SK-N-SH treated with all-trans-retinoic acid at 6 μM for 48 hours (cell line): ENCODE data around the gene FOXD3.

ENCODE experiments used
- ATAC-seq: fragments of 200-7000 bp; cut with Tn5 transposase; 3 replicates; pipeline ENCODE4 v1.9.1; 2020; ENCODE audit warnings: mild to moderate bottlenecking, moderate library complexity
- ARNTL ChIP-seq: fragments of 450-650 bp; formaldehyde crosslinking; IDR thresholded peaks from 2 replicates; pipeline ENCODE4 v1.5.0; 2020; ENCODE audit warnings: low read depth, mild to moderate bottlenecking, moderate library complexity, borderline replicate concordance
- BACH2 ChIP-seq: fragments of 250-450 bp; sonication (Bioruptor Pico); IDR thresholded peaks from 2 replicates; pipeline ENCODE4 v1.9.0; 2021; ENCODE audit warnings: mild to moderate bottlenecking, borderline replicate concordance
- CSDC2 ChIP-seq: fragments of 250-450 bp; sonication (Bioruptor Pico); IDR thresholded peaks from 2 replicates; pipeline ENCODE4 v1.5.0; 2020; ENCODE audit warnings: mild to moderate bottlenecking, moderate library complexity
- GLIS3 ChIP-seq: fragments of 250-450 bp; sonication (Bioruptor Pico); IDR thresholded peaks from 2 replicates; pipeline ENCODE4 v1.5.0; 2020; ENCODE audit warnings: mild to moderate bottlenecking, moderate library complexity
- ISL1 ChIP-seq: fragments of 250-450 bp; sonication (Bioruptor Pico); IDR thresholded peaks from 2 replicates; pipeline ENCODE4 v2.1.2; 2022; ENCODE audit warnings: mild to moderate bottlenecking, moderate library complexity
- OSR1 ChIP-seq: fragments of 250-450 bp; sonication (Bioruptor Pico); IDR thresholded peaks from 2 replicates; pipeline ENCODE4 v1.8.0; 2022; ENCODE audit warnings: moderate library complexity, mild to moderate bottlenecking, inconsistent platforms
- PPARA ChIP-seq: fragments of 250-450 bp; sonication (Bioruptor Pico); IDR thresholded peaks from 2 replicates; pipeline ENCODE4 v1.5.0; 2020; ENCODE audit warnings: mild to moderate bottlenecking, borderline replicate concordance
- RARB ChIP-seq: fragments of 250-450 bp; sonication (Bioruptor Pico); IDR thresholded peaks from 2 replicates; pipeline ENCODE4 v1.8.0; 2021; ENCODE audit warnings: mild to moderate bottlenecking, moderate library complexity
- SNAI2 ChIP-seq: fragments of 250-450 bp; sonication (Bioruptor Pico); IDR thresholded peaks from 2 replicates; pipeline ENCODE4 v1.5.0; 2020; ENCODE audit warnings: mild to moderate bottlenecking, moderate library complexity
- TCF4 ChIP-seq: fragments of 250-450 bp; sonication (Bioruptor Pico); IDR thresholded peaks from 2 replicates; pipeline ENCODE4 v1.8.0; 2021; ENCODE audit warnings: mild to moderate bottlenecking, moderate library complexity, borderline replicate concordance
- TOX ChIP-seq: fragments of 250-450 bp; sonication (Bioruptor Pico); IDR thresholded peaks from 2 replicates; pipeline ENCODE4 v1.8.0; 2021; ENCODE audit warnings: mild to moderate bottlenecking, moderate library complexity, borderline replicate concordance
- ZC3H10 ChIP-seq: fragments of 250-450 bp; sonication (Bioruptor Pico); IDR thresholded peaks from 2 replicates; pipeline ENCODE4 v1.5.1; 2021; ENCODE audit warnings: mild to moderate bottlenecking, moderate library complexity
- ZFP3 ChIP-seq: fragments of 250-450 bp; sonication (Bioruptor Pico); IDR thresholded peaks from 2 replicates; pipeline ENCODE4 v1.5.0; 2020; ENCODE audit warnings: mild to moderate bottlenecking, moderate library complexity
- ZFP30 ChIP-seq: fragments of 450-650 bp; formaldehyde crosslinking; IDR thresholded peaks from 2 replicates; pipeline ENCODE4 v1.5.0; 2022; ENCODE audit warnings: mild to moderate bottlenecking, moderate library complexity
- ZNF70 ChIP-seq: fragments of 450-650 bp; formaldehyde crosslinking; IDR thresholded peaks from 2 replicates; pipeline ENCODE4 v1.5.0; 2020; ENCODE audit warnings: mild to moderate bottlenecking, moderate library complexity
- TF ChIP-seq, protein P1 (sequence below): fragments of 250-450 bp; sonication (Bioruptor Pico); IDR thresholded peaks from 2 replicates; pipeline ENCODE4 v1.8.0; 2020; ENCODE audit warnings: mild to moderate bottlenecking, moderate library complexity, borderline replicate concordance
- TF ChIP-seq, protein P2 (sequence below): fragments of 250-450 bp; sonication (Bioruptor Pico); IDR thresholded peaks from 2 replicates; pipeline ENCODE4 v1.5.0; 2020; ENCODE audit warnings: mild to moderate bottlenecking, moderate library complexity
- TF ChIP-seq, protein P3 (sequence below): fragments of 250-450 bp; sonication (Bioruptor Pico); IDR thresholded peaks from 2 replicates; pipeline ENCODE4 v1.8.0; 2021; ENCODE audit warnings: low read depth, mild to moderate bottlenecking, moderate library complexity, borderline replicate concordance
- TF ChIP-seq, protein P4 (sequence below): fragments of 250-450 bp; sonication (Bioruptor Pico); IDR thresholded peaks from 2 replicates; pipeline ENCODE4 v1.5.1; 2020; ENCODE audit warnings: low read depth, mild to moderate bottlenecking, moderate library complexity

FOXD3 gene

DNA sequence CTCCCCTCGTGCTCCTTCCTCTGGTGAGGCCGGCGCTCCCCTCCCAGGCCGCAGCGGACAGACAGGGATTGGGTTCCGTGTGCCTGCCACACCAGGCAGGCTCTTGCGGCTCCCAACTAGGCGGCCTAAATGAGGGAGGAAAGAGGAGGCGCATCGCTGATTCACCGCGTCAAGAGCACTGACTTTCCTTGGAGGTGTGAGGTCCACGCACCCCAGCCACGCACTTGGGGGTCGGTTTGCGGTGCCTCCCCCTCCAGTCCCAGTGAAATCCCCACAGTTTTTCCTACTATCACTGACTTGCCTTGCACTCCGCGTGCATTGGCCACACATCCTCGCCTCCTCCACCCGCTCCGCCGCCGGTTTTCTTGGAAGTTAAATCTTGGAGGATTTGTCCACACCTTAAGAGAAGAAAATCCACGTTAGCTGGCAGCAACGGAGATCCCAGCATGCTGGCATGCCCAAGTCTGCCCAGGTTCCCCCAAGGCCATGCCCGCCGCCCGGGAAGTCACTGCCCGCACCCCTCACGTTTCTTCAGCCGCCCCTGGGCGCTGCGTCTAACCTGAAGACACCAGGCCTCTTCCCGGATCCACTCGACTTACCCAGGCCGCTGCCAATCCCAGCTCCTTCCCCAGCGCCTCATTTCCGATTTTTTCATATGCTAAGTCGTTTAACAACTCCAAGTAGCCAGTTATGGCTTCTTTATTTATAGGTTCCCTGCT, 1.1 kb upstream of the FOXD3 start:
- no peak for ATAC-seq
- TF ChIP-seq, protein P1, sequence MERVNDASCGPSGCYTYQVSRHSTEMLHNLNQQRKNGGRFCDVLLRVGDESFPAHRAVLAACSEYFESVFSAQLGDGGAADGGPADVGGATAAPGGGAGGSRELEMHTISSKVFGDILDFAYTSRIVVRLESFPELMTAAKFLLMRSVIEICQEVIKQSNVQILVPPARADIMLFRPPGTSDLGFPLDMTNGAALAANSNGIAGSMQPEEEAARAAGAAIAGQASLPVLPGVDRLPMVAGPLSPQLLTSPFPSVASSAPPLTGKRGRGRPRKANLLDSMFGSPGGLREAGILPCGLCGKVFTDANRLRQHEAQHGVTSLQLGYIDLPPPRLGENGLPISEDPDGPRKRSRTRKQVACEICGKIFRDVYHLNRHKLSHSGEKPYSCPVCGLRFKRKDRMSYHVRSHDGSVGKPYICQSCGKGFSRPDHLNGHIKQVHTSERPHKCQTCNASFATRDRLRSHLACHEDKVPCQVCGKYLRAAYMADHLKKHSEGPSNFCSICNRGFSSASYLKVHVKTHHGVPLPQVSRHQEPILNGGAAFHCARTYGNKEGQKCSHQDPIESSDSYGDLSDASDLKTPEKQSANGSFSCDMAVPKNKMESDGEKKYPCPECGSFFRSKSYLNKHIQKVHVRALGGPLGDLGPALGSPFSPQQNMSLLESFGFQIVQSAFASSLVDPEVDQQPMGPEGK (CRISPR knock-in tag): no peak
- TF ChIP-seq OSR1 (CRISPR knock-in tag) (no peak), ZFP30 (CRISPR knock-in tag) (no peak), CSDC2 (no peak), BACH2 (CRISPR knock-in tag) (no peak), ZFP3 (CRISPR knock-in tag) (no peak), ISL1 (CRISPR knock-in tag) (no peak), ZNF70 (no peak), PPARA (no peak), SNAI2 (no peak)
- TF ChIP-seq, protein P2, sequence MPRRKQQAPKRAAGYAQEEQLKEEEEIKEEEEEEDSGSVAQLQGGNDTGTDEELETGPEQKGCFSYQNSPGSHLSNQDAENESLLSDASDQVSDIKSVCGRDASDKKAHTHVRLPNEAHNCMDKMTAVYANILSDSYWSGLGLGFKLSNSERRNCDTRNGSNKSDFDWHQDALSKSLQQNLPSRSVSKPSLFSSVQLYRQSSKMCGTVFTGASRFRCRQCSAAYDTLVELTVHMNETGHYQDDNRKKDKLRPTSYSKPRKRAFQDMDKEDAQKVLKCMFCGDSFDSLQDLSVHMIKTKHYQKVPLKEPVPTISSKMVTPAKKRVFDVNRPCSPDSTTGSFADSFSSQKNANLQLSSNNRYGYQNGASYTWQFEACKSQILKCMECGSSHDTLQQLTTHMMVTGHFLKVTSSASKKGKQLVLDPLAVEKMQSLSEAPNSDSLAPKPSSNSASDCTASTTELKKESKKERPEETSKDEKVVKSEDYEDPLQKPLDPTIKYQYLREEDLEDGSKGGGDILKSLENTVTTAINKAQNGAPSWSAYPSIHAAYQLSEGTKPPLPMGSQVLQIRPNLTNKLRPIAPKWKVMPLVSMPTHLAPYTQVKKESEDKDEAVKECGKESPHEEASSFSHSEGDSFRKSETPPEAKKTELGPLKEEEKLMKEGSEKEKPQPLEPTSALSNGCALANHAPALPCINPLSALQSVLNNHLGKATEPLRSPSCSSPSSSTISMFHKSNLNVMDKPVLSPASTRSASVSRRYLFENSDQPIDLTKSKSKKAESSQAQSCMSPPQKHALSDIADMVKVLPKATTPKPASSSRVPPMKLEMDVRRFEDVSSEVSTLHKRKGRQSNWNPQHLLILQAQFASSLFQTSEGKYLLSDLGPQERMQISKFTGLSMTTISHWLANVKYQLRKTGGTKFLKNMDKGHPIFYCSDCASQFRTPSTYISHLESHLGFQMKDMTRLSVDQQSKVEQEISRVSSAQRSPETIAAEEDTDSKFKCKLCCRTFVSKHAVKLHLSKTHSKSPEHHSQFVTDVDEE (CRISPR knock-in tag): no peak
- TF ChIP-seq, protein P3, sequence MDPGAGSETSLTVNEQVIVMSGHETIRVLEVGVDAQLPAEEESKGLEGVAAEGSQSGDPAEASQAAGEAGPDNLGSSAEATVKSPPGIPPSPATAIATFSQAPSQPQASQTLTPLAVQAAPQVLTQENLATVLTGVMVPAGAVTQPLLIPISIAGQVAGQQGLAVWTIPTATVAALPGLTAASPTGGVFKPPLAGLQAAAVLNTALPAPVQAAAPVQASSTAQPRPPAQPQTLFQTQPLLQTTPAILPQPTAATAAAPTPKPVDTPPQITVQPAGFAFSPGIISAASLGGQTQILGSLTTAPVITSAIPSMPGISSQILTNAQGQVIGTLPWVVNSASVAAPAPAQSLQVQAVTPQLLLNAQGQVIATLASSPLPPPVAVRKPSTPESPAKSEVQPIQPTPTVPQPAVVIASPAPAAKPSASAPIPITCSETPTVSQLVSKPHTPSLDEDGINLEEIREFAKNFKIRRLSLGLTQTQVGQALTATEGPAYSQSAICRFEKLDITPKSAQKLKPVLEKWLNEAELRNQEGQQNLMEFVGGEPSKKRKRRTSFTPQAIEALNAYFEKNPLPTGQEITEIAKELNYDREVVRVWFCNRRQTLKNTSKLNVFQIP (CRISPR knock-in tag): no peak

DNA sequence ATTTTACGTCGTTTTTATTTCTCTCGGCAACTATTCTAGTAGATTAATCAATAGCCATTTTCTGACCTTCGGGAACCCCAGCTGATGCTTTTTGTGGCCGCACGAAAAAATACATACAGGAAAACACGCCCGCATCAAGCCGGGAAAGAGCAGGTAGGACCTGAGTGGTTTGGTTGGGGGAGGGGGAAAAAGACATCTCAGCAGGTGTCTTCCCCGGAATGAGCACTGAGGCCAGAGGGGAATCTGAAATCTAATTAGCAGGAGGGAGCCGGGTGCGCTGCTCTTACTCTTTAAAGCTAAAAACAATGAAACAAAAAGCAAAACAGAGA, 618 bp upstream of the FOXD3 start:
- ATAC-seq: no peak
- TF ChIP-seq ZNF70: no peak
- TF ChIP-seq TOX: no peak
- TF ChIP-seq, protein P4, sequence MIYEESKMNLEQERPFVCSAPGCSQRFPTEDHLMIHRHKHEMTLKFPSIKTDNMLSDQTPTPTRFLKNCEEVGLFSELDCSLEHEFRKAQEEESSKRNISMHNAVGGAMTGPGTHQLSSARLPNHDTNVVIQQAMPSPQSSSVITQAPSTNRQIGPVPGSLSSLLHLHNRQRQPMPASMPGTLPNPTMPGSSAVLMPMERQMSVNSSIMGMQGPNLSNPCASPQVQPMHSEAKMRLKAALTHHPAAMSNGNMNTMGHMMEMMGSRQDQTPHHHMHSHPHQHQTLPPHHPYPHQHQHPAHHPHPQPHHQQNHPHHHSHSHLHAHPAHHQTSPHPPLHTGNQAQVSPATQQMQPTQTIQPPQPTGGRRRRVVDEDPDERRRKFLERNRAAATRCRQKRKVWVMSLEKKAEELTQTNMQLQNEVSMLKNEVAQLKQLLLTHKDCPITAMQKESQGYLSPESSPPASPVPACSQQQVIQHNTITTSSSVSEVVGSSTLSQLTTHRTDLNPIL: no peak
- no peak for TF ChIP-seq TCF4 (CRISPR knock-in tag)
- no peak for TF ChIP-seq RARB (CRISPR knock-in tag)
- TF ChIP-seq ISL1 (CRISPR knock-in tag): no peak
- no peak for TF ChIP-seq SNAI2
- TF ChIP-seq ARNTL (CRISPR knock-in tag): no peak
- no peak for TF ChIP-seq ZC3H10 (CRISPR knock-in tag)
- no peak for TF ChIP-seq CSDC2
- no peak for TF ChIP-seq OSR1 (CRISPR knock-in tag)
- TF ChIP-seq, protein P2 (CRISPR knock-in tag): no peak
- TF ChIP-seq GLIS3 (CRISPR knock-in tag): no peak
- TF ChIP-seq BACH2 (CRISPR knock-in tag): no peak
- TF ChIP-seq, protein P1 (CRISPR knock-in tag): no peak
- TF ChIP-seq, all 23 proteins: peak for 0
